Measurements from ENCODE around the gene LRCH4.

DNA sequence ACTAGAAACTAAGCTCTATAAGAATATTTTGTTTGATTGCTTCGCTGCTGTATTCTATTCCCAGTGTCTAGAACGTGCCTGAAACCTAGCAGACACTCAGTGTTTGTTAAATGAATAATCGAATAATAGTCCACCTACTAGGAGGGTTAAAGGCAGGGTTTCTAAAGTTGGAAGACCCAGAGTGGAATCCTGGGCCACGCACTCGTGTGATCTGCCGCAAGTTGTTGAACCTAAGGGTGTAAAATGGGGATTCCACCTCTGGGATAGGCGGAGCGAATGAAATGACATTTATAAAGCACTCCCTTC, 47.6 kb downstream of the LRCH4 start:
- TF ChIP-seq SPI1 (IDR thresholded peaks at IDR 0.05; ENCODE audit: low read depth, low read length): no peak
- TF ChIP-seq TAF1 (IDR thresholded peaks at IDR 0.05; ENCODE audit: low read depth, low read length): no peak
- TF ChIP-seq POLR2A (IDR thresholded peaks at IDR 0.05; ENCODE audit: low read depth, low read length): no peak
- no peak for TF ChIP-seq POLR2AphosphoS5 (IDR thresholded peaks at IDR 0.05; ENCODE audit: low read depth, low read length)
